NK-92 (cell line): ENCODE measurements around the gene NID1.

ENCODE experiments used
- DNase-seq: peaks from one replicate; lab custom pipeline; 2025; ENCODE audit not compliant: unreplicated experiment; lab: John Stamatoyannopoulos, UW

NID1 gene

DNA sequence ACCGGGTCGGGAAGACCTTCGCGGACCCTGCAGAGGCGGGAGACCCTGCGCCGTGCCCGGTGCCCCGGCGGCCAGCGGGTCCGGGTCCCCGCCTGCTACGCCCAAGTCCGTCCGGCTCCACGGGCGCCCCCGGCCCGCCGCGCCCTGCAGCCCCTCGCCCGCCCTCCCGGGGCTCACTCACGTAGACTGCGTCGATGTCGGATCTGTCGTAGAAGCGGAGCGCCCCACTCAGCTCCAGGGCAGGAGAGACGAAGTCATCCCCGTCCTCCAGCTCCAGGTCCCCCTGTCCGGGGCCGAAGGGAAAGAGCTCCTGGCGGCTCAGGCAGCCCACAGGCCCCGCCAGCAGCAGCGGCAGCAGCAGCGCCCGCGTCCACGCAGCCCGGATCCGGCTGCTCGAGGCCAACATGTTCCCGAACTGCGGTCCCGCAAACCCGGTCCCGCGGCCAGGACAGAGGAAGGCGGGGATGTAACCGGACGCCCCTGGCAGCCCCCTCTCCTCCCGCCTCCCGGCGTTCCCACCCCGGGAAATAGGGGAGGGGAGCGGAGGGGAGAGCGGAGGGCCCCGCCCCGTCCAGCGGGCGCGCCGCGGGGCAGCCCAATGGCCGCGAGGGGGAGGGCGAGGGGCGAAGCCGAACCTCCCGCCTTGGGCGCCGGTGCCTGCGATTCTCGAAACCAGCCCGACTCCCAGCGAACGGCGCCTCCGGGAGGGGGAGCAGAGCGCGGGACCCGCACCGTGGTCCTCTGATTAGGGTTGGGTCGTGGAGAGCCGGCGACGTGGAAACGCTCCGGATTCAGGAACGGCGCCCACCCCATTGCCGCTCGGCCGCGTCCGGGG lies at the start of gene NID1:
TSS of gene NID1 (minus strand) at position 417 of the 835 bp plus-strand sequence. CDS start at position 406, 11 bp downstream.
- no peak for DNase-seq

DNA sequence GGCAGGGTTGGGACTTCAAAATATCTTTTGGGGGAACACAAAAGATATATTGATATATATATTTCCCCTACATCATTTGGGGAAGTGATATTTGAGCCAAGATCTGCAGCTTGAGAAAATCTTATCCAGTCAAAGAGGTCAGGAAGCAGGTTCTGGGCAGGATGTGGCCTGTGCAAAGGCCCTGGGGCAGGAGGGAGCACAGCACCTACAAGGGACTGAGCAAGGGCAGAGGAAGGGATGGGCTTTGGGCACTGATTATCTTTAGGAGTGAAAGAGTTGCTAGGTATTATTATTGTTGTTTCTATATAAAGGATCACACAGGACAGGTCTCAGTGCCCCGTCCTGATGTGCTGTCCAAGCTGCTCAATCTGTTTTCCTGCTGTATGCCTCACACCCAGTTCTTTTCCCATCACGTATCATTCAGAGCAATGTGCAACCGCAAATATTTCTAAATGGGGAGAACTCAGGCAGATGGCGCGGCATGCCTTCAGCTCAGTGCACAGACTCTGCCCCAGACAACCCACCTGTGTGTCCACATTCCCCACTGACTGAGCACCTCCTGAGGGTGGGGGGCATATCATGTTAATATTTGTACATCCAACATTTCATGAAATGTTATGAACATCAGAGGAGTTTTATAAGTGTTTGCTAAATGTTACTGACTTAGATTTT lies 49.3 kb upstream of the NID1 start:
- DNase-seq, result no peak

GRCh38 chr1:236113324-236114032 lies 48.6 kb upstream of the NID1 start:
- DNase-seq, result no peak

- no peak for DNase-seq
Observed at GRCh38 chr1:236112332-236112627, 47.4 kb upstream of the NID1 start.

DNA sequence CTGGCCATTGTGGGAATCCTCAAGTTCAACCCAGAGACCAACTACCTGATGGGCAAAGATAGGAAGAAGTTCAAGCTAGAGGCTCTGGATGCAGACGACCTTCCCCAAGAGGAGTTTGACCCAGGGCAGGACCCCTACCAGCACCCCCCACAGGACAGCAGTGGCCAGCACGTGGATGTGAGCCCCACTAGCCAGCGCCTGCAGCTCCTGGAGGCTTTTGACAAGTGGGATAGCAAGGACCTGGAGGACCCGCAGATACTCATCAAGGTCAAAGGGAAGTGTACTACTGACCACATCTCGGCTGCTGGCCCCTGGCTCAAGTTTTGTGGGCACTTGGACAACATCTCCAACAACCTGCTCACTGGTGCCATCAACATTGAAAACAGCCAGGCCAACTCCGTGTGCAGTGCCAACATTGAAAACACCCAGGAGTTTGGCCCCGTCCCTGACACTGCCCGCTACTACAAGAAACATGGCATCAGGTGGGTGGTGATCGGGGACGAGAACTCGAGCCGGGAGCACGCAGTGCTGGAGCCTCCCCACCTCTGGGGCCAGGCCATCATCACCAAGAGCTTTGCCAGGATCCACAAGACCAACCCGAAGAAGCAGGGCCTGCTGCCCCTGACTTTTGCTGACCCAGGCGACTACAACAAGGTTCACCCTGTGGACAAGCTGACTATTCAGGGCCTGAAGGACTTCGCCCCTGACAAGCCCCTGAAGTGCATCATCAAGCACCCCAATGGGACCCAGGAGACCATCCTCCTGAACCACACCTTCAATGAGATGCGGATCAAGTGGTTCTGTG lies 46.8 kb upstream of the NID1 start:
- no peak for DNase-seq

DNA sequence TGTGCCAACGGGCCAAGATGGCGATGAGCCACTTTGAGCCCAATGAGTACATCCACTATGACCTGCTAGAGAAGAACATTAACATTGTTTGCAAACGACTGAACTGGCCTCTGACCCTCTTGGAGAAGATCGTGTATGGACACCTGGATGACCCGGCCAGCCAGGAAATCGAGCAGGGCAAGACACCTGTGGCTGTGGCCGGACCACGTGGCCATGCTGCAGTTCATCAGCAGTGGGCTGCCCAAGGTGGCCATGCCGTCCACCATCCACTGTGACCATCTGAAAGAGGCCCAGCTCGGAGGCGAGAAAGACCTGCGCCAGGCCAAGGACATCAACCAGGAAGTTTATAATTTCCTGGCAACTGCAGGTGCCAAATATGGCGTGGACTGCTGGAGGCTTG lies 45.2 kb upstream of the NID1 start:
- DNase-seq, result no peak

- DNase-seq, result no peak
Observed at GRCh38 chr1:236108027-236108648, 43.2 kb upstream of the NID1 start.

GRCh38 chr1:236107121-236107907 lies 42.4 kb upstream of the NID1 start:
- DNase-seq, result no peak

DNA sequence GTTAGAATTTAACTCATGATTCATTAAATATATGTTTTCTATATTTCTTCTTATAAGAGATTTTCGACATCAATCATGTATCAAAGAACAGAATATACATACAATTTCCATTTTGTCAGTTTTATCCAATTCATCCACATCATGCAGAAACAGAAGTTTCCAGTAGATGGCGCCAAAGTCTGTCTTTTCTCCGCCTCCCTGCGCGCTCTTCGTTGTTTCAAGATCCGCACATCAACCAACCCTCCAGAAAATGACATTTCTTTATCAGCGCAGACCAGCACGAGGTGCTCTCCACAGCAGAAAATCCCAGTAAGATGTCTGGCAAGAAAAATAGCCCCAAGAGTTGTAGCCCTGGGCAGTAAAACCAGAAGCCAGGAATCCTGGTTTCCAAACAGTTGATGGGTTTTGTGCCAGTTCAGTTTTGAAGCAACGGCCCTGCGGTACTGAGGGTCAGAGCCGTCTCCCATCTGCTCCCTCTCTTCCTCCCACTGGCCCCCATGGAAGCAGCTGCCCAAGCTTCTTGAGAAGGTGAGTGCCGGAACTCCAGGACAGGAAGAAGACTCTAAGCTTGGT lies 38.8 kb upstream of the NID1 start:
- no peak for DNase-seq

GRCh38 chr1:236103059-236103458 lies 38.2 kb upstream of the NID1 start:
- DNase-seq, result no peak

GRCh38 chr1:236102611-236103010 lies 37.7 kb upstream of the NID1 start:
- no peak for DNase-seq

DNA sequence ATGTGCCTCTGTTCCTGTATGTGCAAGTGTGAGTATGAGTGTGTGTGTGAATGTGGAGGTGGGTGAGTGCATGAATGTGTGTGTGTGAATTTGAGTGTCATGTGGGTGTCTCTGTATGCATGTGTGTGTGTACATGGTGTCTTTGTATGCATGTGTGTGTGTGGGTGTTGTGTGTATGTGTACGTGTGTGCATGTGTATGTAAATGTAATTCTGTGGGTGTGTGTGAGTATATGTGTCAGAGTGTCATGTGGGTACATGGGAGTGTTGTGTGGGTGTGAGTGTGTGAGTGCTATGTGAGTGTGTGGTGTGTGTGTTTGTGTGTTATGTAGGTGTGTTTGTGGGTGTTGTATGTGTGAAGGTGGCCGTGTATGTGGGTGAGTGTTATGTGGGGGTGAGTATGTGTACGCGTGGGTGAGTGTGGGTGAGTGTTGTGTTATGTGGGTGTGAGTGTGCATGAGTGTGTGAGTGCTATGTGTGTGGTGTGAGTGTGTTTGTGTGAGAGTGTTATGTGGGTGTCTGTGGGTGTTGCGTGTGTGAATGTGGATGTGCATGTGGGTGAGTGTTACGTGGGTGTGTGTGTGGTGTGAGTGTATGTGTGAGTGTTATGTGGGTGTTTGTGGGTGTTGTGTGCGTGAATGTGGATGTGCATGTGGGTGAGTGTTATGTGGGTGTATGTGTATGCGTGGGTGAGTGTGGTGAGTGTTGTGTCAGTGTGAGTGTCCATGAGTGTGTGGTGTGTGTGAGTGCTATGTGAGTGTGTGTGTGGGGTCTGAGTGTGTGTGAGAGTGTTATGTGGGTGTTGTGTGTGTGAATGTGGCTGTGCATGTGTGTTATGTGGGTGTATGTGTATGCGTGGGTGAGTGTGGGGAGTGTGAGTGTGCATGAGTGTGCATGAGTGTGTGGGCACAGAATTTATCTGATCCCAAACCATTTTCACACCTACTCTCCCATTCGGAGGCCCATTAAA lies 36.6 kb upstream of the NID1 start:
- no peak for DNase-seq

DNA sequence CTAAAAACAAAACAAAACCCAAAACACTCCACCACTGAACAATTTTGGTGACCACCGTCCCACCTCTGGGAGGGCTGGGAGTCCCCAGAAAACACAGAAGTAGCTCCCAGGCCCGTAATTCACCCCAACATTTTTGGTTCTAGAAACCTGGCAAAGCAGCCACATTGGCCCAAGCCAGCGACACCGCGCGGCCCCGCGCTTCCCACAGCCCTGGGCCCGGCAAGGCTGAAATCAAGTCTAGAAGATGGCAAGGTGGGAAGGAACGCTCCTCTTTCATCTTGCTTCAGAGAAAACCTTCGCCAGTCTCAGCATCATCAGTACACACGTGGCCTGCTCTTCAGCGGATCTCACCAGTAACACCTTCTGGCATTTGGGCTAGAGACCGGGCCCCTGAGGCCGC lies 35.9 kb upstream of the NID1 start:
- no peak for DNase-seq

- DNase-seq, result no peak
Observed at GRCh38 chr1:236099355-236099974, 34.6 kb upstream of the NID1 start.

DNA sequence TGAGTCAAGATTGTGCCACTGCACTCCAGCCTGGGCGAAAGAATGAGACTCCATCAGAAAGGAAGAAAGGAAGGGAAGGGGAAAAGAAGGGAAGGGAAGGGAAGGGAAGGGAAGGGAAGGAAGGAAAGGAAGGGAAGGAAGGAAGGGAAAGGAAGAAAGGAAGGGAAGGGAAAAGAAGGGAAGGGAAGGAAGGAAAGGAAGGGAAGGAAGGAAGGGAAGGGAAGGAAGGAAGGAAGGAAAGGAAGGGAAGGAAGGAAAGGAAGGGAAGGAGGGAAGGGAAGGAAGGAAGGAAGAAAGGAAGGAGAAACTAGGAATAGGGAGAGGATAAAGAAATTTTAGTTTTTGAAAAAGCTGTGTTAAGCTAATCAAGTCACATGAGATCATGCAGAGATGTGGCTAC lies 33.4 kb upstream of the NID1 start:
- no peak for DNase-seq

- peak; percentile 67 for DNase-seq
Observed at GRCh38 chr1:236096660-236097482, 32.0 kb upstream of the NID1 start.
